Neuronal stem cell (in vitro differentiated cells): ENCODE data around the gene BIRC5.

Experiments
- DNase-seq: peaks from one replicate; pipeline ENCODE4 v3.0.0-alpha.2; 2013; ENCODE audit warnings: low spot score
- H2AFZ ChIP-seq: one replicate; pipeline ENCODE4 v1.6.1; 2013; ENCODE audit warnings: mild to moderate bottlenecking, low read length, inconsistent platforms
- H2AK5ac ChIP-seq: 2 replicates; pipeline ENCODE4 v1.6.1; 2013; ENCODE audit warnings: low read depth, mild to moderate bottlenecking, inconsistent platforms, low read length, moderate library complexity, mixed read lengths
- H2BK120ac ChIP-seq: 2 replicates; pipeline ENCODE4 v1.6.1; 2013; ENCODE audit warnings: low read depth, mild to moderate bottlenecking, inconsistent platforms, low read length, moderate library complexity, mixed read lengths
- H2BK12ac ChIP-seq: one replicate; pipeline ENCODE4 v1.6.1; 2013; ENCODE audit warnings: low read length, inconsistent platforms
- H2BK15ac ChIP-seq: 2 replicates; pipeline ENCODE4 v1.6.1; 2013; ENCODE audit warnings: mild to moderate bottlenecking, low read length, inconsistent platforms, mixed read lengths
- H2BK5ac ChIP-seq: one replicate; pipeline ENCODE4 v1.6.1; 2013; ENCODE audit warnings: inconsistent platforms, mild to moderate bottlenecking, low read length, moderate library complexity
- H3K14ac ChIP-seq: one replicate; pipeline ENCODE4 v1.6.1; 2013; ENCODE audit warnings: low read length, inconsistent platforms
- H3K18ac ChIP-seq: 2 replicates; pipeline ENCODE4 v1.6.1; 2013; ENCODE audit warnings: low read length, inconsistent platforms
- H3K23ac ChIP-seq: 2 replicates; pipeline ENCODE4 v1.6.1; 2013; ENCODE audit warnings: low read depth, mild to moderate bottlenecking, mixed read lengths, low read length, inconsistent platforms; ENCODE audit not compliant: poor library complexity
- H3K27ac ChIP-seq: replicated peaks from 3 replicates; pipeline ENCODE4 v1.5.1; 2013; ENCODE audit warnings: low read length, inconsistent platforms
- H3K27me3 ChIP-seq, 3 experiments: 2 replicates each; pipeline ENCODE4 v1.6.1; 2013; ENCODE audit warnings: low read length in 3 of 3, mild to moderate bottlenecking in 2 of 3, inconsistent platforms in 1 of 3, low read depth in 1 of 3, mixed read lengths in 1 of 3, moderate library complexity in 1 of 3; ENCODE audit not compliant: control insufficient read depth in 3 of 3, insufficient read depth in 3 of 3
- H3K36me3 ChIP-seq, 2 donors: replicated peaks in 1 of 2; 2 replicates each; pipeline ENCODE4 v1.6.1; 2013; ENCODE audit warnings: low read length in 2 of 2; ENCODE audit not compliant: control insufficient read depth in 2 of 2, insufficient read depth in 2 of 2
- H3K4ac ChIP-seq: 2 replicates; pipeline ENCODE4 v1.6.1; 2013; ENCODE audit warnings: inconsistent platforms, mild to moderate bottlenecking, low read length, moderate library complexity
- H3K4me1 ChIP-seq, 2 donors: 1 replicate in 1 of 2; 2 replicates in 1 of 2; pipeline ENCODE4 v1.6.1; 2013; ENCODE audit warnings: low read length in 2 of 2, low read depth in 1 of 2; ENCODE audit not compliant: control insufficient read depth in 2 of 2, insufficient read depth in 1 of 2
- H3K4me2 ChIP-seq: one replicate; pipeline ENCODE4 v1.6.1; 2013; ENCODE audit warnings: mild to moderate bottlenecking, low read length, inconsistent platforms; ENCODE audit not compliant: insufficient read depth, poor library complexity, severe bottlenecking
- H3K4me3 ChIP-seq, 2 donors: 2 replicates each; pipeline ENCODE4 v1.5.1; 2013; ENCODE audit warnings: low read length in 2 of 2, mild to moderate bottlenecking in 2 of 2, inconsistent platforms in 1 of 2, moderate library complexity in 1 of 2
- H3K79me1 ChIP-seq: one replicate; pipeline ENCODE4 v1.6.1; 2013; ENCODE audit warnings: low read depth, mild to moderate bottlenecking, inconsistent platforms, low read length, moderate library complexity
- H3K9ac ChIP-seq: one replicate; pipeline ENCODE4 v1.6.1; 2013; ENCODE audit warnings: mild to moderate bottlenecking, low read depth, low read length, inconsistent platforms; ENCODE audit not compliant: poor library complexity
- H3K9me3 ChIP-seq, 2 donors: replicated peaks in 1 of 2; 2 replicates each; pipeline versions ENCODE3 to v1.6.1; 2013; ENCODE audit warnings: low read length in 2 of 2, mild to moderate bottlenecking in 2 of 2, inconsistent platforms in 1 of 2, low read depth in 1 of 2, mixed read lengths in 1 of 2, moderate library complexity in 1 of 2; ENCODE audit not compliant: control insufficient read depth in 2 of 2, insufficient read depth in 1 of 2
- H4K8ac ChIP-seq: one replicate; pipeline ENCODE4 v1.6.1; 2013; ENCODE audit warnings: low read depth, mild to moderate bottlenecking, inconsistent platforms, low read length, moderate library complexity
- H4K91ac ChIP-seq: one replicate; pipeline ENCODE4 v1.6.1; 2013; ENCODE audit warnings: low read length, low read depth, mild to moderate bottlenecking, inconsistent platforms; ENCODE audit not compliant: poor library complexity
- WGBS, 2 donors: extraction: QIAGEN DNeasy Blood & Tissue Kit; methylation state at CpG; one replicate each; pipeline ENCODE4 v1.1.7; 2013; ENCODE audit warnings: missing lambda C conversion rate in 2 of 2, mixed read lengths in 1 of 2; ENCODE audit not compliant: insufficient read length in 2 of 2, insufficient replicate concordance in 1 of 2; ENCODE audit errors: extremely low coverage in 2 of 2; 5-methylcytosine and 5-hydroxymethylcytosine counted together

The BIRC5 gene

GRCh38 chr17:78239489-78239931 is 25.5 kb downstream of the BIRC5 start:
- no peaks in the 10 kb centered on the region for H3K9me3 ChIP-seq
- no peak overlapping the region for H2AFZ ChIP-seq
- H3K27ac ChIP-seq = no peak overlapping the region
- H3K18ac ChIP-seq = no peak overlapping the region
- no peak overlapping the region for H3K14ac ChIP-seq
- H4K91ac ChIP-seq = peak overlapping the region; percentile 85
- no peak overlapping the region for H3K4me2 ChIP-seq
- no peak for DNase-seq
- H2BK15ac ChIP-seq = no peak overlapping the region
- H3K79me1 ChIP-seq = peaks cover 2% of the 10 kb centered on the region
- no peak overlapping the region for H3K4ac ChIP-seq
- no CpG with 5 or more reads among the region's 9 CpGs for WGBS, 2 donors
- no peaks in the 10 kb centered on the region for H3K36me3 ChIP-seq
- peaks cover 3 to 7% of the 10 kb centered on the region in 2 donors for H3K4me1 ChIP-seq
- H3K9ac ChIP-seq = no peak overlapping the region
- no peak overlapping the region for H3K4me3 ChIP-seq
- peaks cover 0 to 16% (median 0%) of the 10 kb centered on the region in 3 experiments for H3K27me3 ChIP-seq
- H2BK120ac ChIP-seq = no peak overlapping the region
- no peak overlapping the region for H2BK12ac ChIP-seq
- no peak overlapping the region for H3K23ac ChIP-seq
- peak overlapping the region; percentile 70 for H2AK5ac ChIP-seq
- peak overlapping the region; percentile 75 for H2BK5ac ChIP-seq
- H4K8ac ChIP-seq = no peak overlapping the region

- peaks cover 0 to 16% (median 0%) of the 10 kb centered on the region in 3 experiments for H3K27me3 ChIP-seq
- H3K9ac ChIP-seq = no peak overlapping the region
- H2AFZ ChIP-seq = no peak overlapping the region
- no peak overlapping the region for H2BK5ac ChIP-seq
- no peaks in the 10 kb centered on the region for H3K36me3 ChIP-seq
- H3K27ac ChIP-seq = no peak overlapping the region
- H3K18ac ChIP-seq = peak overlapping the region; percentile 48
- no peak overlapping the region for H3K4me2 ChIP-seq
- H4K91ac ChIP-seq = peak overlapping the region; percentile 85
- H3K79me1 ChIP-seq = peaks cover 2% of the 10 kb centered on the region
- H4K8ac ChIP-seq = no peak overlapping the region
- H2AK5ac ChIP-seq = peak overlapping the region; percentile 88
- no peak overlapping the region for H3K4me3 ChIP-seq
- no peak overlapping the region for H2BK120ac ChIP-seq
- DNase-seq = no peak
- H3K4me1 ChIP-seq = peaks cover 3 to 7% of the 10 kb centered on the region in 2 donors
- H3K14ac ChIP-seq = no peak overlapping the region
- H2BK15ac ChIP-seq = no peak overlapping the region
- H3K23ac ChIP-seq = peak overlapping the region; percentile 80
- H3K9me3 ChIP-seq = no peaks in the 10 kb centered on the region
- no CpG with 5 or more reads among the region's 12 CpGs for WGBS, 2 donors
- H3K4ac ChIP-seq = no peak overlapping the region
- H2BK12ac ChIP-seq = no peak overlapping the region
These were observed 26.1 kb downstream of the BIRC5 start for GRCh38 chr17:78240012-78240655.

- no peak overlapping the region for H4K91ac ChIP-seq
- no peak overlapping the region for H2AK5ac ChIP-seq
- H3K14ac ChIP-seq = no peak overlapping the region
- peaks cover 2% of the 10 kb centered on the region for H3K79me1 ChIP-seq
- H3K27me3 ChIP-seq = peaks cover 0 to 16% (median 0%) of the 10 kb centered on the region in 3 experiments
- DNase-seq = no peak
- H3K9me3 ChIP-seq = no peaks in the 10 kb centered on the region
- H2BK12ac ChIP-seq = no peak overlapping the region
- H4K8ac ChIP-seq = no peak overlapping the region
- H3K4ac ChIP-seq = no peak overlapping the region
- H2BK120ac ChIP-seq = no peak overlapping the region
- no peaks in the 10 kb centered on the region for H3K36me3 ChIP-seq
- H2BK15ac ChIP-seq = peak overlapping the region; percentile 71
- H3K18ac ChIP-seq = no peak overlapping the region
- H3K9ac ChIP-seq = no peak overlapping the region
- no peak overlapping the region for H2BK5ac ChIP-seq
- H3K4me1 ChIP-seq = peaks cover 3 to 7% of the 10 kb centered on the region in 2 donors
- H3K23ac ChIP-seq = peak overlapping the region; percentile 94
- no peak overlapping the region for H3K4me3 ChIP-seq
- WGBS, 2 donors = no CpG with 5 or more reads among the region's 9 CpGs
- peak overlapping the region; percentile 78 for H2AFZ ChIP-seq
- no peak overlapping the region for H3K27ac ChIP-seq
- H3K4me2 ChIP-seq = no peak overlapping the region
These were observed 26.8 kb downstream of the BIRC5 start for GRCh38 chr17:78240839-78241238.

- H2BK12ac ChIP-seq = no peak overlapping the region
- H3K23ac ChIP-seq = peak overlapping the region; percentile 94
- H2AK5ac ChIP-seq = no peak overlapping the region
- H3K4me2 ChIP-seq = no peak overlapping the region
- H3K4ac ChIP-seq = no peak overlapping the region
- no CpG with 5 or more reads among the region's 13 CpGs for WGBS, 2 donors
- no peak for DNase-seq
- H3K36me3 ChIP-seq = no peaks in the 10 kb centered on the region
- no peak overlapping the region for H4K8ac ChIP-seq
- no peak overlapping the region for H2BK5ac ChIP-seq
- H3K4me1 ChIP-seq = peaks cover 3 to 7% of the 10 kb centered on the region in 2 donors
- peak overlapping the region; percentile 78 for H2AFZ ChIP-seq
- no peak overlapping the region for H2BK120ac ChIP-seq
- peaks cover 2% of the 10 kb centered on the region for H3K79me1 ChIP-seq
- peak overlapping the region; percentile 71 for H2BK15ac ChIP-seq
- H3K27ac ChIP-seq = no peak overlapping the region
- peaks cover 0 to 16% (median 0%) of the 10 kb centered on the region in 3 experiments for H3K27me3 ChIP-seq
- H3K9ac ChIP-seq = no peak overlapping the region
- H3K14ac ChIP-seq = no peak overlapping the region
- no peaks in the 10 kb centered on the region for H3K9me3 ChIP-seq
- H4K91ac ChIP-seq = no peak overlapping the region
- H3K4me3 ChIP-seq = no peak overlapping the region
- H3K18ac ChIP-seq = peak overlapping the region; percentile 24
These were observed 27.4 kb downstream of the BIRC5 start for GRCh38 chr17:78241277-78242023.
